HTERT RPE-1 (cell line): ENCODE measurements around the gene FOXC1.

Source experiments
- in situ Hi-C: fragments of 300-500 bp; cut with MboI; formaldehyde crosslinking; loops from 4 replicates; pipeline ENCODE4 v1.14.3; 2020; ENCODE audit warnings: low sequenced_read_pairs

FOXC1 gene

DNA sequence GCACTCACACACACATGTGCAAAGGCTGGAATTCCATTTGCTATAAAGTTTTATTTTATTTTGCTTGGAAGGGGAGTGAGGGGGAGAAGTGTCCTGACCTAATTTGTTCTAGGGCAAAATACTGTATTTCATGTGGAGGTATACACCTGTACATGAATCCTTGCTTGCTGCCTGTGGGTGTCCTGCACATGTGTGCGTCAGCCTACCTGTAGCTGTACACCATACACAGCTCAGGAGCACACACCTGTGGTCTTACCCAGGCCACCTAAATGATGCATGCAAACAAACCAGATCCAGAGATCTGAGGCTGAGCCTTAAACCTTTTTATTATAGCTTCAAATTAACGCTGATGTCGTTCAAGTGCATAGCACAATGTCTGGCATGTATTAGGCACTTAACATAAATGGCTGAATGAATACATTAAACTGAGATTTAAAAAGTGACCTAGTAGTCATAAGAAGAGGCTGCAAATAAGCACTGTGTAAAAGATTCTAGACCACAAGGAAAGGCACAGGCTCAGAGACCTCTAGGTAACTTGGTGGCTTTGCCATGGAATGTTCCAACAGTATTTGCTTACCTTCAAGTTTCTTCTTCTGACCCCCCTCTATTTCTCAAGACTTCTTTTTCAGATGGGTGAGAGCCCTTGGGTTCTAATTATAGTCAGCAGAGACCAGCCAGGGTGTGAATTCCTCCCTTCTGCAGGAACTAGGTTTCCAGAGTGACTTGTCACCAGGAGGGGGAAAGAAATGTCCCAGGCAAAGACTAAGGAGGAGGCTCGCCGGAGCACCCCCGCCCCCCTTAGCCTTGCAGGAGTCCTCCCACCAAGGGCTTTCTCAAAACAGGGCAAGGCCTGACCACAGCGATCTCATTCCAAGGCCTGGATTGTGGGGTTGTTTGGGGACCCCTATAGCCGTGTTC, 13.4 kb downstream of the FOXC1 start:
- in situ Hi-C loops: no loop called here

DNA sequence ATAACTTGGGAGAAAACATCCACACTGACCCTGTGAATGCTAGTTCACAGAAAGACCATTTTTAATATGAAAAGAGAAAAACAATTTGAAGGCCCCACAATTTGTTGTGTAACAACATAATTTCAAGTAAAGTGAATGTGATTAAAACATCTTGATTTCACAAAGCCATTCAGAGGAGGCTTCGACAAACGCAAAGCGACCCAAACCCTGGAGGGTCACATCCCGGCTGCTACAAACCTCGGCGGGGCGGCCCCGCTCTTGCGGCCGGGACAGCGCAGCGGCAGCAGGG, 14.0 kb downstream of the FOXC1 start:
- in situ Hi-C loops: no loop called here

DNA sequence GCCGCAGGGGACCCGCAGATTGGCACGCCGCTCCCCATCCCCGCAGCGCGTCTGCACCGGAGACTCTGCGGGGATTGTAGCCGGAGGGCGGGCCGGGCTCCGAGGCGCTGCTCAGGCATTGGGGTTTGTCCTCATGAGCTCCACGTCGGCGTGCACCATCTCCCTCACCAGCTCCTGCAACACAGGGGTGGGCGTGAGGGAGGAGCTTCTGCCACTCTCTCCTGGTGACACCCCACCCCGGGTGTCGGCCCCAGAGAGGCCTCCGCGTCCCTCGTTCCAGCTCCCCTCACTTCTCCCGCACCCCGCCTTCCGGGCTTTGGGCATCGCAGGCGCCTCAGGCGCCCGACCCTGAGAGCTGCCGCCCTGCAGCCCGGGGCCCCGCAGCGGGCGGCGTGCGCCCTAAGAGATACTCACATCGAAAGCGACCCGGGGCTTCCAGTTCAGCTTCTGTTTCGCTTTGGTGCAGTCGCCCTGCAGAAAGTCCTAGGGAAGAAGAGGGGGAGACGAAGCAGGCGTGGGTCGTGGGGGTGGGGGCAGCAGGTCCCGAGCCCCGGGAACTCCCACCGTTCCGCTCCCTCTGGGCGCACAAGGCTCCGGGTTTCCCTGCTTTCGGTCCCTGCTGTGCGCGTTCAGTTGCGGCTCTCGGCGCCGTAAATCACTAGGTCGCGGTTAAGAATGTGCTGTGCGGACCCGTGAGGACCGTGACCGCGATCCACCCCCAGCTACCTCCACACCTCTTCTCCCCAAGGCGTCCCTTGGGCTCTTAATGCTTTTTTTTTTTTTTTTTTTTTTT, 14.5 kb downstream of the FOXC1 start:
- in situ Hi-C loops: no loop called here

DNA sequence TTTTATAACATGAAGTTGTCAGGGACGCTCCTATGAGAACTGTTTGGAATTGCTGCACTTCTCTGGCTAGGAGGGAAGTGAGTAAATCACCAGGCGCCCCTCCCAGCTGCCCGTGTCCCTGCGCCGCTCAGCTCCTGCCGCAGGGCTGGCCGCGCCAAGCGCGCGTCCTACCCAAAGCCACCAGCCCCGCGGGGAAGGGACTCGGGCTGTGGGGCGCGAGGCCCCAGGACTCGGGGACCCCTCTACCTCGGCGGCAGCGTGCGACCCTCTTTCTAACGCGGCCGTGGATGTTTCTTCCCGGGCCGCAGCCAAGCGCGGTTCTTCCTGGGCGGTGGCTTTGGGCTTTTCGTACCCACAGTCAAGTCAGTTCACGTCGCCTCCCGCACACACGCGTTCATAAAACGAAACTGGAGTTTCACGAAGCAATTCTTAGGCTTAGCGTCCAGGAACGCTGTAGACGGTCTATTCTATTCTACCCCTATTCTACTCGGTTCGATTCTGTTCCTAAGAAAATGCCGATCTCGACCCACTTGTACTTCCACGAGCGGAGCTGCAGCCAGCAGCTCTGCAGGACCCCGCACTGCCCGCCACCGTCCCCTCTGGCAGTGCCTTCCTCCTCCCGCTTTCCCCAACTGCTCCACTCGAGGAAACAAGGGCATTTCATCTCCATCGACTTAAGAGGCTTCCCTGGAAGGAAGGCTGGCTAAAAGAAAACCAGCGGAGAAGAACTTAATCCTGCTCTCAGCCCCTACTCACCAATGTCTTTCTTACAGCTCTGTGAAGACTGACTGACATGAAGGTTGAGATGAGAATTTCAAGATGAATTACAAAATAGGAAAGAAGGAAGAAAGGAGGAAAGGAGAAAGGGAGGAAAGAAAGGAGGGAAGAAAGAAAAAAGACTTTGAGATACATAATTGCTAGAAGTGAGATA, 15.4 kb downstream of the FOXC1 start:
- in situ Hi-C loops: no loop called here

DNA sequence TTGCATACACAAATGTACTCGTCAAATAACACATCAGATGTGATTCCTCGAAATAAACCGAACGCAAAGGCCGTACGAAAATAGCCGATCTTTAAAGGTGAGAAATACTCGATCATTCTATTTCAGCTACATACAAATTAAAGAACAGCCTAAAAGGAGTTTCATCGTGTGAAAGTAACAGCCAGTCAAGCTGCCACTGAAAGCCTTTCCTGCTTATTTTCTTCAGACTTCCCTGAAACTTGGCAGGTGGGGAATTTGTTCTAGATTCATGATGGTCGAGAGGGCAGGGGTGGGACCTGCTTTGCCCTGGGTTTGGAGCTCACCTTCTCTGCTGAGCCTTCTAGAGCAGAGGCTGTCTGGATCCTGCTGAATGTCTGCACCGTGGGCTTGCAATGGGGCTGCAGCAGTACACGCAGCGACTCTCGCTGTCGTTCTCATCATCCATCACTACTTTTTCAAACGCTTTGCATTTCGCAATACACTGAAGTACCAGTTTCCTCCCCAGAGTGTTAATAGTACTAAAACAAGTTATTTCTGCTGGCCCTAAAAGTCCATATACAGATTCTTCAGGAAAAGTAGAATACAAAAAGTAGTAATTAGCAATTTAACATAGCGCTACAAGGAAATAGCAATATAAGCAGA, 16.2 kb downstream of the FOXC1 start:
- in situ Hi-C loops: no loop called here

DNA sequence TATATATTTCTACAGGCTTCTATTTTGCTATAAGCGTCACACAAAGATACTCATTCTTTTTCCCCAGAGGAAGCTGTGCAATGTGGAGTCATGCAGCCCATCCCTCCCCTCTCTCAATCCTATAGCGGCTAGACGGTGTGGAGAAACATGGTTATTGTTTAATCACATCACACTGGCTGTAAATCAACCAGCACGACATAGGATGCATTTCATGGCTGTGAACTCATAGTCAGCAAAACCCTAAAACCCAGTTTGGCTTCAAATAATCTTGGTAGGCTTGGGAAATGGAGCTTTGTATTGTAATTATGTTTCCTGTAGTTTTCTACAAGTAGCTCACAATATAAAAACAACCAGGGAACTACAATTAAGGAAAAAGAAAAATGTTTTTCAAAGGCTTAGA, 16.8 kb downstream of the FOXC1 start:
- in situ Hi-C loops: no loop called here

DNA sequence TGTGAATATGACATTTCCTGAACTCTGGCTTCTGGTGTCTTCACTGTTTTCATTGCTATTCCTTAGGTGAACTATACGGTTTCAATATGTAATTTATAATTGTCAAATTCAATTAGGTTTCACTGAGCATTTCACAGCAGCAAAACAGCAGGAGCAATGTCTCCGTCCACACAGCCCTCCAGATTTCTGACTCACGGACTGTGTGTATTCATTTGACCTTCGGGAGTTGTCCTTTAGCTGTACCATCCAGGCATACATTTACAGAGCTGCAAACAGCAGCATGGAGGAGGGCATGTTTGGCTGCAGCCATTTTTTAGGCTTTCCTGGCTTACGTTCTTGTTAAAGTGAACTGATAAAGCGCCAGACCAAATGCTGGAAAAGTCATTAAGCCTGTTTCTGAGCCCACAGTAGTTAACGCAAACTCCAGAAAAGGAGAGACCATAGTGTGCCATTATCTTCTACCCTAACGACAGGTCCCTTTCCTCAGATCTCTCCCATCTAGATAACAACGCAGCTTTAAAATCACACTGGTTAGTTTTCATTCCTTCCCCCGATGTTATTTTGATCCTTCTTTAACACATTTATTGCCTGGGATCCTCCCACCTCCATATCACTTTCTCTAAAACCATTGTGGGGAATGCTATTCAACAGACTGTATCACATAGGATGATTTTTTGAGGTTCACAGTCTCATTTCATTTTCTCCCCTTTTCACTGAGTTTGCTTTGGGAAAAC, 18.3 kb downstream of the FOXC1 start:
- in situ Hi-C loops: no loop called here

DNA sequence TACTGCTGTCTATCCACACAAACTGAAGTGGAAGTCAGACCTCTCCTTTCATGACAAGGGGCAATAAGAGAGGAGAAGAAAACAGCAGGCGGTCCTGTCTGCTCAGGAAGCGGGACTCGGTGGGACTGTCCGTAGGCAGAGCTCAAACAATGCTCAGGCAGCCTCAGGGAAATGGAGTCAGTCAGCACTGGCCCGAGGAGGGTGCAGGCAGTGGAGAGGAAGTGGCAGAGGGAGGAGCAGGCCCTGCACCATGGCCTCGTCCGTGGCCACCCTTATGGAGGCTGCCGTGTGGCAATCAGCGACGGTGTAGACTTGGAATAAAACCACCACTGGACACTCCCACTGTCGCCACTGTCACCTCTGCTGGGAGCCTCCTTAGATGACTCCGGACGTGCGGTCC, 19.6 kb downstream of the FOXC1 start:
- in situ Hi-C loops: no loop called here

DNA sequence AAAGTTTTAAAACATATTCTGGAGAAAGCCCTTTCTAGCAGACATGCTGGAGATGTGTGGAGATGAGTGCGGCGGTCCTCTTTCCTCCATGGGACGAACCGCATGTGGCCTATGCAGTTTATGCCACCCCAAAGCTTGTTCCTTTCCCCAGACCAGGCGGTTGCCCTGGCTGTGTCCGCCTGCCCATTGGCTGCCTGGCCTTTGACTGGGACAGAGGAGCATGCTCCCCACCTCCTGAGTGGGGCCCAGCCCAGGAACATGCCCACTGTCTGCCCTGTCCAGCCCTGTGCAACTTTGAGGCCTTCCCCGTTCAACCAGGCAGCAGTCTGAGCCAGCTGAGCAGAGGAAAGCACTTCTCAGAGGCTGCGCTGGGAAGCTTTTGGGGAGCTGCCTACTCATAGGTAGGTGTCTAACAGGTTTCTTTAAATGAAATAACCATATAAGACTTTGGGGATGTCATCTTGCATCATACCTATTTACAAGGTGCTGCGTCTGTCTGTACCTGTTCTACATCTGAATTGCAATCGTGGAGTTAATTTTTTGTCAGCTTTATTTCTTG, 20.6 kb downstream of the FOXC1 start:
- in situ Hi-C loops: no loop called here

DNA sequence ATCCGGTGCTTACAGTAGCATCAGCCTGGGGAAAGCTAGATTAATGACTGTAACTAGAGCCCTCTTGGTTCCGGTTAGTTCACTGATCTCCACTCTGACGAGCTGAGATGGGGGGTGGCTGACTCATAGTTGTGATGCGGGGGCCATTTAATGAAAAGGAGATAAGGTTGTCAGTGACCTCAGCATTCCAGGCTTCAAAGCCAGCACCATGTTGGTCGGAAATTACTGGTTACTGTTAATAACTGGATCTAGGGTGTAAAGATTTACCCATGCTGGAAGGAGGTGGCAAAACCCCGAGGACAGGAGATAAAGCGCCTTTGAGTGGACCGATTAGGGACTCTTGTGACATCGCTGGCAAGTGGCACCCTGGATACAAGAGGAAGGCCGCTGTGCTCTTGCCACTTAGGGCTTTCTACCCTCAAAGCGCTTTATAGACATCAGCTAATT, 21.1 kb downstream of the FOXC1 start:
- in situ Hi-C loops: no loop called here

DNA sequence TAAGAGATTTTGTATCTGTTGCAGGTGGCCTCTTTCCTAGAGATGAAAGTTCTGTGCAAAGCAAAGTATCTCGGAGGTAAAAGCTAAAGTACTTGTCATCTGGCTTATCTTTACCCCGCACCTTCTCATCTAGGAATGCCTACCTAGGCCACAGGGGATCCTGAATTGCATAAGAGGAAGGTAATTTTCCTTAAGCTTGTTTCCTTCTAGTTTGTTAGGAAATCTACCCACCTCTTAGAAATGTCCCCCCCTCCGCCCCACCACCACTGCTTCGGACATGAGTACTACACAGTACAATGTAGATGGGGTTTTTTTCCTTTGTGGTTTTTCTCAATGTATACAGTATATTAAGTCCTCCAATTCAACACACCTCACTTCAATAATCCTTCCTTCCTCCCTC, 21.5 kb downstream of the FOXC1 start:
- in situ Hi-C loops: no loop called here

DNA sequence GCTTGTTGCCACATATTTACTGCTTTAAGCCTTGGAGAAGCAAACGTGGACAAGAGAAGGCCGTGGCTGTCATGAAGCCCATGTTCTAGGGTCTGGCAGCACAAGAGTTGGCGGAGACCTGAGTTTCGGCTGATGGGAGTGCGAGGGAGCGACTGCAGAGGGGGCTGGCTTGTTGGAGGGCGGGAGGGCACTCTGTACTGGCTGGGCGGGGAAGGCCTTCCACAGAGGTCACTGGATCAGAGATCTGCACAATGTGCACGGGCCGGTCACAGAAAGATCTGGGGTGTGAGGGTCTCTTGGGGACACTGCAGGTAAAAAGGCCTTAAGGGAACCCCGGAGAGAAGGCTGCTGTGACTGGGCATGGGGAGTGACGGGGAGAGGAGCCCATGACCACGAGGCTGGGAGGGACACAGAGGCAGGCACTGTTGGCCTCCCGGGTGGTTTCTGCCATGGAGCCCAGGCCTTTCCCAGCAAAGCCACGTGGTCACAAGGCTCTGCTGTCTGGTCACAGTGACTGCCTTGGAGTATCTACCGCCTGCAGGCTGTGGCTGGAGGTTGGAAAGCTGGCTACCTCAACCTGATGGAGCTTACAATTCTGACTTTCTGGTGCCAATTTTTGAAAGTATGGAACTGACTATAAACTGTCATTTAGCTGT, 23.8 kb downstream of the FOXC1 start:
- in situ Hi-C loops: no loop called here

DNA sequence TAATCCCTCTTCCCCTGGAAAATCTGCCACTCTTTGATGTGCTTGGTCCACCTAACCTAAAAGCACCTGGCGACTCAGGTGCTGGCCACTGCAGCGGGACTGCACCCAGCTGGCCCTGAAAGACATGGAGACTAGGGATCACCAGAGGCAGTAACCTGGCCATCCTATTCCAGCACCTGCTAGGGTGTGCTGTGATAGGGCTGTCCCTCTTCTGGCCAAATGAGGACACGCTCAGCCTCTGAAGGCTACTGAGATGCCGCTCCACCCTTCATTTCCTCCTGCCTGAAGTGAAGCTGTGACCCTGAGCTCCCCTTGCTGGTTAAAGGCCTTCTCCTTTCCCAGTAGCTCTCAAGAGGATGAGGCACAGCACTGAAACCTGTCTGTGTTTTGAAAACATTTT, 24.4 kb downstream of the FOXC1 start:
- in situ Hi-C loops: no loop called here

DNA sequence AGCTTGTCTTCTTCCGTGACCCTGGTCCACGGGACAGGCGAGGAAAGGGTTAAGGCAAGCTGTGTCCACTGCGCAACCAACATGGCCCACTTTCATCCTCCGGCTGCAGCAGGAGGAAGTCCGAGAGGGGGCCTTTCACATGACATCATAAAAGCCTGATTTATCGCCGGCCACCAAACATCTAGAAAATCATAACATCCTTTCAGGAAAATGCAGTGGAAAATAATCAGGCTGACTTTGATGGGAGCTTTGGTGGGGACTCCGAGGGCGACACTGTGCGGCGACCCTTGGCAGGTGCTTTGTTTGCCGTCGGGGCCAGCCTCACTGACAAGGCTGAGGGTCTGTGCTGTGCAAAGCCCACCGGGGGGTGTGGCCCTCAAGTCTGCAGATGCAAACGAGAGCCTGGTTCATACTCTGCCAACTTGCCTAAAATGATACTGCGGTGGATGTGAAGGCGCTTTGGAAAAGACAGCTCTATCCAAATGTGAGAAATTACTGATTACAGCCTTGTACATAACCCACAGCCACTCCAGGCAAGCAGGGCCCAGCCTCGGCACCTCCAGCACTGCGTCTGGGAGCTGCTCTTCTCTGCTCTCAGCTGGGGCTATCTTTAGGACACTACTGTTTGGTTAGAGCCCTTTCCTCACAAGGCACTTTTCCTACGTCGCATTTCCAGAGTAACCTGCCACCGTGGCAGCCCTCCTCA, 25.7 kb downstream of the FOXC1 start:
- in situ Hi-C loops: no loop called here

DNA sequence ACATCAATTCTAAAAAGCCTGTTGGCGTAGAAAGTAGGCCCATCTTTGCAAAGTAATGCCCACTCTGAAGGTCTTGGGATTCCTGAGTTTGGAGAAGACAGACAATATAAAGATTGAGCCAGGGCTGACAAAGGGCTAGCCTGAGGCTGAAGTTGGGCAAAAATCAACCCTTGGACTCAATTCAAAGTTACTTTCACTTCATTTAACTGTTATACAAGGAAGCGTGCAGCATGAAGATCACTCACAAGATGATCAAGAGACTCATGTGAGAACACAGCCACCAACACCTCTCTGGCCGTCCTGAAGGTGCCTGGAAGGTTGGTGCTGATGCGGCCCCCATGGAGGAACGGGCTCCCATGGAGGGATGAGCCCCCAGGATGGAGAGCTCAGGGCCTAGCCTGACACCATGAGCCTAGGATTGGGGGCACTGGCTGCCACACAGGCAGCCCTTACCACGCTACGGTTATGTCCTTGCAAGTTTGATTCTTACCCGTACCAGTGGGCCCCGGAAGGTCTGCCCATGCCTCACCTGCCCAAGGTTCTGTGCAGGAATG, 26.6 kb downstream of the FOXC1 start:
- in situ Hi-C loops: no loop called here

DNA sequence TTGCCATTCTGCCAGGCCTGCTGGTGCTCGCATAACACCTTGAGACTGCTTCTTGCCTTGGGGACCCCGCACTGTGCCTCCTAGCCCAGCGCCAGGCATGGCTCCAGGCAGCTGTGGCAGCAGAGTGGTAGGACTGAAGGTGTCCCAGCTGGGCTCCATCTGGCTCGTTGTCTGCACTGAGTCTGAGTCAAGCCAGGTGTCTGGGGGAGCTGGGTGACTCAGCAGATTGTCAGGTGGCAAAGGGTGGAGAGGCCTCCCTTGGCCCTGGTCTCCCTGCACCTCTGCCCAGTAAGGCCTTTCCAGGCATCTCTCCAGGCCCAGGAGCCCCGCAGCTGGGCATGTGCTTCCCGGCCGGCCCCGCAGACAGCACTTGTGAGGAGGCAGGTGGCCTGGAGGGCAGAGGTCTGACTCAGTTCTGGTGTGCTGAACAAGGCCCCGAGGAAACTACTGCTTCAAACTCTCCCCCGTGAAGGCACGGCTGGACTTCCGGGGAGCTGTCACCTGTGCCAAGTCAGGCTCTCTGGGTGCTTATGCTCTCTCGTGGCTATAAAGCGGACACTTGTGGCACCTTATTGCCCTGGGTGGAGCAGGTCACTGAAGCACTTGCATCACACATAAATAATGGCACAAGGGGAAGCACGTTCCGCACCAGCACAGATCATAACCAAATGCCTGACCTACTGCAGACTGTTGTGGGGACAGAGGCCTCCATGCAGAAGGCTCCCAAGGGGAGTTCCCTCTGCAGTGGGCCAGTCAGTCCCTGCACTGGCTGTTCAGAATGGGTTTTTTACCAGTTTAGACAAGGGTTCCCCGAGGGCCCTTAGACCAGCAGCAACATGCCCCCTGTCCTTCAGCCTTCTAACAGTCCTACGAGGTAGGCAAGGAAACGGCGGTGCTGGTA, 27.5 kb downstream of the FOXC1 start:
- in situ Hi-C loops: no loop called here

DNA sequence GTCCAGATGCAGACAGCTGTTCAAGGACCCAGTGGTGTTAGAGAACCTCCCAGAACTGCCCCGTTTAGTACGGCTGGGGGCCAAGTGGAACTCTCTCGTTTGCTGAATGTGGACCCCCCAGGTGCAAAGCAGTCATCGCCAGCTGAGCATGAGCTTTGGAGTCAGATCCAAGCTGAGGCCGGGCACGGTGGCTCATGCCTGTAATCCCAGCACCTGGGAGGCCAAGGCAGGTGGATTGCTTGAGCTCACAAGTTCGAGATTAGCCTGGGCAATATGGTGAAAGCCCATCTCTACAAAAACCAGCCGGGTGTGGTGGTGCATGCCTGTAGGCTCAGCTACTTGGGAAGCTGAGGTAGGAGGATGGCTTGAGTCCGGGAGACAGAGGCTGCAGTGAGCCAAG, 29.7 kb downstream of the FOXC1 start:
- in situ Hi-C loops: no loop called here
